ENCODE results near the gene CENPO. TPM values are rescaled to one million over a fixed set of nuclear protein-coding genes. Genes with fewer than 3 reads are reported as not detected.

The CENPO gene
- total and polyA plus RNA-seq, 2 experiments from 2014 or later: 13.2 to 13.3 TPM

DNA sequence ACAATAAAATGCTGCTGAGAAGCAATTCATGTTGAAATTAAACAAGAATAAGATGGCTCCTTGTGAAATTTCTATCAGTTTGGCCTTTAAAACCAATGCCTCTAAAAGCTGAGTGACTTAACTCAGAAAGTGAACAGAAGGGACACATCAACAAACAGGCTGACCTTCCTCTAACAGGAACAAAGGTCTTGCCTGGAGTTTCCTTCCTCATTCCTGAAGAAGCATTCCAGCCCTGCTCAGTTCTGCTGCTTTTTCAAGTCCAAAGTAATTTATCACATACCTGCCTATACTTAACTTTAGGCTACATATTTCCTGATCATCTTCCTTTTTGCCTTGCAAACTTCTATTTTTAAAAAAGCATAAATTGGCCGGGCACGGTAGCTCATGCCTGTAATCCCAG lies 14.1 kb upstream of the CENPO start:
- Histone ChIP-seq H3K79me2 (ENCODE audit: insufficient read depth) (no peaks in the 10 kb centered on the region), H3K9me2 (ENCODE audit: insufficient read depth) (no peaks in the 10 kb centered on the region), H2AFZ (no peak overlapping the region), H3K27ac (no peak overlapping the region), H3K27me3 (replicated peaks; ENCODE audit: insufficient read depth) (no peaks in the 10 kb centered on the region), H3K9me3 (ENCODE audit: low read depth) (no peaks in the 10 kb centered on the region), H3F3A (ENCODE audit: insufficient read depth) (no peaks in the 10 kb centered on the region), H4K20me1 (ENCODE audit: insufficient read depth) (no peaks in the 10 kb centered on the region), H3K36me3 (ENCODE audit: low read depth) (no peaks in the 10 kb centered on the region), H3K4me3 (no peak overlapping the region), H3K9ac (no peak overlapping the region), H3K4me1 (ENCODE audit: insufficient read depth) (no peaks in the 10 kb centered on the region), H3K4me2 (ENCODE audit: unreplicated experiment) (no peak overlapping the region)
- no peak for DNase-seq
- TF ChIP-seq EZH2phosphoT487 (IDR thresholded peaks at IDR 0.05; ENCODE audit: insufficient read depth, low read depth): no peak
- no peak for TF ChIP-seq EZH2 (IDR thresholded peaks at IDR 0.05; ENCODE audit: insufficient read depth, poor library complexity, severe bottlenecking)
- WGBS, 2 experiments (ENCODE audit: low coverage in 1 of 2, low lambda C conversion rate in 2 of 2, missing lambda C conversion rate in 2 of 2): 91 to 96% methylated on average over 2 of the region's 2 CpGs
- in situ Hi-C loops (cut with MboI): loop anchor here (10.0 kb wide), 1 partner anchor 164 kb away; no protein-coding TSS in a partner anchor

DNA sequence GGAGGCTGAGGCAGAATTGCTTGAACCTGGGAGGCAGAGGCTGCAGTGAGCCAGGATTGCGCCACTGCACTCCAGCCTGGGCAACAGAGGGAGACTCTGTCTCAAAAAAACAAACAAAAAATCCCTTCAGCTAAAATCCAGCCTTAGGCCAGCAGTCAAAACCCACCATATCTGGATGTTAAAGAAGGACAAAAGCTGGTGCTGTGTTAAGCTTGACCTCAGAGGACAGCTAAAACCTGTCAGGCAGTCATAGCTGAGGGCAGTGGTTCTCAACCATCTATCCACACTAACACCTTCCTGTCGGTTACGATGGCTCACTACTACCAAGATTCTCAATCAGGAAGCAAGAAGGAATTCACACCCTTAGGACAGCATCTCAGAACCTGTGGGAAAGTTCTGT lies 9.6 kb upstream of the CENPO start:
- no peaks in the 10 kb centered on the region for H4K20me1 ChIP-seq (ENCODE audit: insufficient read depth)
- H3K4me1 ChIP-seq (ENCODE audit: insufficient read depth): no peaks in the 10 kb centered on the region
- no peak overlapping the region for H3K4me3 ChIP-seq
- H2AFZ ChIP-seq: no peak overlapping the region
- H3K36me3 ChIP-seq (ENCODE audit: low read depth): no peaks in the 10 kb centered on the region
- H3K27me3 ChIP-seq (replicated peaks; ENCODE audit: insufficient read depth): no peaks in the 10 kb centered on the region
- 91 to 100% methylated on average over 3 of the region's 3 CpGs for WGBS, 2 experiments (ENCODE audit: low coverage in 1 of 2, low lambda C conversion rate in 2 of 2, missing lambda C conversion rate in 2 of 2)
- H3K9me2 ChIP-seq (ENCODE audit: insufficient read depth): no peaks in the 10 kb centered on the region
- in situ Hi-C loops (cut with MboI): no loop called here
- no peak overlapping the region for H3K27ac ChIP-seq
- no peaks in the 10 kb centered on the region for H3K9me3 ChIP-seq (ENCODE audit: low read depth)
- TF ChIP-seq EZH2 (IDR thresholded peaks at IDR 0.05; ENCODE audit: insufficient read depth, poor library complexity, severe bottlenecking) (no peak), EZH2phosphoT487 (IDR thresholded peaks at IDR 0.05; ENCODE audit: insufficient read depth, low read depth) (no peak)
- no peak for DNase-seq
- H3K79me2 ChIP-seq (ENCODE audit: insufficient read depth): no peaks in the 10 kb centered on the region
- no peaks in the 10 kb centered on the region for H3F3A ChIP-seq (ENCODE audit: insufficient read depth)
- H3K9ac ChIP-seq: no peak overlapping the region
- no peak overlapping the region for H3K4me2 ChIP-seq (ENCODE audit: unreplicated experiment)

DNA sequence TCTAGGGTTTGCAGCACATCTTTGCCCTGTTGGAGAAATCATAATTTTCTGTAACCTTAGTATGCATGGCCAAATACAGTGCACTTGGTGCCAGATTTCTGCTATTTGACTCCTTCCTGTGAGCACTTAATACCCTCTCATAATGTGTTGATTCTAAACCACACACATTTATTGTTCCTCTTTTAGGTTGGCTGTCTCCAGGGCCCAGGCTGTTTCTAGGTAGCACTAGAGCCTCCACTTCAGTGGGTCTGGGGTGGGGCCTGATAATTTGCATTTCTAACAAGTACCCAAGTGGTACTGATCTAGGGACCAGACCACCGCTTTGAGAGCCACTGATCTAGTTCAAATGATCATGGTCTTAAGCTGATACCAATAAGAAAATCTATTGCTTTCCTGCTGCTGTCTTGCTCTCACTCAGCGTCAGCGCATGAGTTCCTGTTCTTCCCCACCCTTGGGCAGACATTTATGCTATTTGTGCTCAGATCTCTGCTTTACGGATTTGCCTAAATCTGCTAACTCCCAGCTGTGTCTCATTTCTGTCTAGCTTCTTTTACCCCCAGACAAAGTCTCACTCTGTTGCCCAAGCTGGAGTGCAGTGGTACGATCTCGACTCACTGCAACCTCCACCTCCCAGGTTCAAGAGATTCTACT lies 7.4 kb upstream of the CENPO start:
- 72 to 73% methylated on average over 6 of the region's 6 CpGs for WGBS, 2 experiments (ENCODE audit: low coverage in 1 of 2, low lambda C conversion rate in 2 of 2, missing lambda C conversion rate in 2 of 2)
- Histone ChIP-seq H3K4me1 (ENCODE audit: insufficient read depth) (no peaks in the 10 kb centered on the region), H3F3A (ENCODE audit: insufficient read depth) (no peaks in the 10 kb centered on the region), H3K4me2 (ENCODE audit: unreplicated experiment) (no peak overlapping the region), H3K27ac (no peak overlapping the region), H4K20me1 (ENCODE audit: insufficient read depth) (no peaks in the 10 kb centered on the region), H3K36me3 (ENCODE audit: low read depth) (no peaks in the 10 kb centered on the region), H3K79me2 (ENCODE audit: insufficient read depth) (no peaks in the 10 kb centered on the region), H3K9ac (no peak overlapping the region), H3K9me2 (ENCODE audit: insufficient read depth) (no peaks in the 10 kb centered on the region), H2AFZ (no peak overlapping the region), H3K4me3 (no peak overlapping the region), H3K9me3 (ENCODE audit: low read depth) (no peaks in the 10 kb centered on the region), H3K27me3 (replicated peaks; ENCODE audit: insufficient read depth) (no peaks in the 10 kb centered on the region)
- TF ChIP-seq EZH2 (IDR thresholded peaks at IDR 0.05; ENCODE audit: insufficient read depth, poor library complexity, severe bottlenecking) (no peak), EZH2phosphoT487 (IDR thresholded peaks at IDR 0.05; ENCODE audit: insufficient read depth, low read depth) (no peak)
- in situ Hi-C loops (cut with MboI): no loop called here
- no peak for DNase-seq

DNA sequence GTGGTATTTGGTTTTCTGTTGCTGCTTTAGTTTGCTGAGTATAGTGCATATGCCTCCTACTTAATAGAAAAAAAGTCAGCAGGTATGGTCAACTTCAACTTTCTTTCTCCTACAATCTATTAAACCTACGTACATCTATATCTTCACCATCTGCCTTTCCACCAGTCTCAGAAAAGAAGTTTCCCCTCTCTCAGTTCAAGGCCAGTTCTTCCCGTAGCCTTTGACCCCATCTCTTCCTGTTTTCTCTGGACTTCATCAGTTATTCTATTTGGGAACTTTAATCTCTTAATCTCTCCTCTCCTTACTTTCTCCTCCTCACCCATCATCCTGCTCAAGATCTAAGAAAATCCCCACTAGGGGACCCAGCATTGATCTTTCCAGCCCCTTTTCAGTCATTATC lies 5.7 kb upstream of the CENPO start:
- TF ChIP-seq EZH2 (IDR thresholded peaks at IDR 0.05; ENCODE audit: insufficient read depth, poor library complexity, severe bottlenecking) (no peak), EZH2phosphoT487 (IDR thresholded peaks at IDR 0.05; ENCODE audit: insufficient read depth, low read depth) (no peak)
- Histone ChIP-seq H4K20me1 (ENCODE audit: insufficient read depth) (no peaks in the 10 kb centered on the region), H3K79me2 (ENCODE audit: insufficient read depth) (no peaks in the 10 kb centered on the region), H3K4me3 (no peak overlapping the region), H3K27ac (no peak overlapping the region), H3K9me2 (ENCODE audit: insufficient read depth) (no peaks in the 10 kb centered on the region), H3F3A (ENCODE audit: insufficient read depth) (no peaks in the 10 kb centered on the region; the same call in 1 of the 2 replicates), H2AFZ (no peak overlapping the region), H3K4me2 (ENCODE audit: unreplicated experiment) (no peak overlapping the region), H3K9ac (no peak overlapping the region), H3K36me3 (ENCODE audit: low read depth) (no peaks in the 10 kb centered on the region), H3K9me3 (ENCODE audit: low read depth) (no peaks in the 10 kb centered on the region), H3K4me1 (ENCODE audit: insufficient read depth) (no peaks in the 10 kb centered on the region), H3K27me3 (replicated peaks; ENCODE audit: insufficient read depth) (no peaks in the 10 kb centered on the region)
- DNase-seq: no peak
- 70 to 73% methylated on average over 2 of the region's 2 CpGs for WGBS, 2 experiments (ENCODE audit: low coverage in 1 of 2, low lambda C conversion rate in 2 of 2, missing lambda C conversion rate in 2 of 2)
- in situ Hi-C loops (cut with MboI): no loop called here

Measured in GM23248 (cell line).